Subcutaneous adipose tissue (tissue), 4 donors: ENCODE measurements around the gene ZNF425. TPM values are rescaled to one million over a fixed set of nuclear protein-coding genes. Genes with fewer than 3 reads are reported as not detected.

Source experiments
- CTCF ChIP-seq: fragments of 450-650 bp; IDR thresholded peaks from one replicate; pipeline ENCODE4 v1.5.1; 2016; ENCODE audit warnings: low read depth, mild to moderate bottlenecking, control low read depth, antibody characterized with exemption, moderate library complexity
- total RNA-seq, 4 donors: library from RNA; depleted of rRNA; stranded (reverse); fragments of >200 nt; gene quantifications; one replicate each; pipeline ENCODE4 v1.1.0, GENCODE V29; 2016

The ZNF425 gene
- total RNA-seq, 4 donors from 2014 or later: 0.82 to 2.9 (median 1.1) TPM

GRCh38 chr7:149099058-149099457 is 27.1 kb downstream of the ZNF425 start:
- TF ChIP-seq CTCF: no peak

GRCh38 chr7:149097088-149097487 is 29.0 kb downstream of the ZNF425 start:
- TF ChIP-seq CTCF: no peak

- no peak for TF ChIP-seq CTCF
Measured at GRCh38 chr7:149093228-149093627, 32.9 kb downstream of the ZNF425 start.

GRCh38 chr7:149090397-149091195 is 35.5 kb downstream of the ZNF425 start, which contains the start of gene ZNF786:
Gene ZNF786 (minus strand): TSS chr7:149090718. CDS start chr7:149090640, 78 bp downstream.
- TF ChIP-seq CTCF: no peak

GRCh38 chr7:149087376-149087775 is 38.7 kb downstream of the ZNF425 start:
- TF ChIP-seq CTCF: no peak

GRCh38 chr7:149085866-149086265 is 40.3 kb downstream of the ZNF425 start:
- no peak for TF ChIP-seq CTCF

GRCh38 chr7:149084407-149084806 is 41.7 kb downstream of the ZNF425 start:
- no peak for TF ChIP-seq CTCF
